OCI-LY3 (cell line): ENCODE data around the gene MYH16.
"Not testable (repeated sequence)": the region's sequence is repeated elsewhere in the genome, so short reads cannot be mapped to it uniquely, and the experiment has no call there.

Experiments used
- H2AFZ ChIP-seq: fragments of 200-600, 300-600 bp; shearing (Covaris generic); 2 replicates; pipeline ENCODE4 v1.6.0; 2014; ENCODE audit warnings: antibody characterized with exemption, low read depth, low read length
- H3K27ac ChIP-seq: fragments of 200-600, 300-600 bp; sonication (generic); 2 replicates; pipeline ENCODE4 v1.5.1; 2014; ENCODE audit warnings: mild to moderate bottlenecking, low read length, moderate library complexity, mixed read lengths
- H3K27me3 ChIP-seq: fragments of 200-600, 300-600 bp; sonication (generic); 2 replicates; pipeline ENCODE4 v1.6.1; 2014; ENCODE audit warnings: low read depth, low read length, mixed read lengths
- H3K36me3 ChIP-seq: fragments of 200-600, 300-600 bp; sonication (generic); replicated peaks from 2 replicates; pipeline ENCODE3; 2014; ENCODE audit warnings: low read depth, low read length, mixed read lengths
- H3K4me1 ChIP-seq: fragments of 300-600, 200-600 bp; sonication (generic); 2 replicates; pipeline ENCODE4 v1.6.1; 2014; ENCODE audit warnings: low read length, mixed read lengths
- H3K4me2 ChIP-seq: fragments of 200-600, 300-600 bp; sonication (generic); 2 replicates; pipeline ENCODE4 v1.6.1; 2014; ENCODE audit warnings: low read length, mixed read lengths
- H3K4me3 ChIP-seq: fragments of 300-600, 200-600 bp; sonication (generic); 2 replicates; pipeline ENCODE4 v1.5.1; 2014; ENCODE audit warnings: antibody characterized with exemption, mild to moderate bottlenecking, low read length, moderate library complexity
- H3K79me2 ChIP-seq: fragments of 300-600, 200-600 bp; shearing (Covaris generic); 2 replicates; pipeline ENCODE4 v1.6.1; 2014; ENCODE audit warnings: mild to moderate bottlenecking, low read length, mixed read lengths
- H3K9ac ChIP-seq: fragments of 300-600, 200-600 bp; shearing (Covaris generic); 2 replicates; pipeline ENCODE4 v1.6.0; 2014; ENCODE audit warnings: mild to moderate bottlenecking, low read length, moderate library complexity
- H3K9me3 ChIP-seq: fragments of 200-600, 300-600 bp; shearing (Covaris generic); 2 replicates; pipeline ENCODE4 v1.6.1; 2014; ENCODE audit warnings: low read length, mixed read lengths; ENCODE audit not compliant: insufficient read depth
- H4K20me1 ChIP-seq: fragments of 200-600, 300-600 bp; sonication (generic); 2 replicates; pipeline ENCODE4 v1.6.1; 2016; ENCODE audit warnings: low read length, mixed read lengths; ENCODE audit not compliant: insufficient read depth
- EZH2phosphoT487 ChIP-seq: fragments of 200-600 bp; shearing (Covaris generic); IDR thresholded peaks from 2 replicates; pipeline ENCODE4 v1.6.1; 2018; ENCODE audit warnings: antibody characterized with exemption, mixed run types, low read depth
- TF ChIP-seq, protein P1 (sequence below): fragments of 200-600, 300-600 bp; sonication (generic); IDR thresholded peaks from 2 replicates; pipeline ENCODE4 v1.5.1; 2014; ENCODE audit warnings: antibody characterized with exemption, low read length, low read depth

MYH16 gene

GRCh38 chr7:99352247-99352646 is 79.6 kb downstream of the MYH16 start:
- no peak for TF ChIP-seq EZH2phosphoT487
- TF ChIP-seq, protein P1, sequence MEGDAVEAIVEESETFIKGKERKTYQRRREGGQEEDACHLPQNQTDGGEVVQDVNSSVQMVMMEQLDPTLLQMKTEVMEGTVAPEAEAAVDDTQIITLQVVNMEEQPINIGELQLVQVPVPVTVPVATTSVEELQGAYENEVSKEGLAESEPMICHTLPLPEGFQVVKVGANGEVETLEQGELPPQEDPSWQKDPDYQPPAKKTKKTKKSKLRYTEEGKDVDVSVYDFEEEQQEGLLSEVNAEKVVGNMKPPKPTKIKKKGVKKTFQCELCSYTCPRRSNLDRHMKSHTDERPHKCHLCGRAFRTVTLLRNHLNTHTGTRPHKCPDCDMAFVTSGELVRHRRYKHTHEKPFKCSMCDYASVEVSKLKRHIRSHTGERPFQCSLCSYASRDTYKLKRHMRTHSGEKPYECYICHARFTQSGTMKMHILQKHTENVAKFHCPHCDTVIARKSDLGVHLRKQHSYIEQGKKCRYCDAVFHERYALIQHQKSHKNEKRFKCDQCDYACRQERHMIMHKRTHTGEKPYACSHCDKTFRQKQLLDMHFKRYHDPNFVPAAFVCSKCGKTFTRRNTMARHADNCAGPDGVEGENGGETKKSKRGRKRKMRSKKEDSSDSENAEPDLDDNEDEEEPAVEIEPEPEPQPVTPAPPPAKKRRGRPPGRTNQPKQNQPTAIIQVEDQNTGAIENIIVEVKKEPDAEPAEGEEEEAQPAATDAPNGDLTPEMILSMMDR, result no peak
- Histone ChIP-seq H3K27ac (no peak overlapping the region), H3K4me3 (no peak overlapping the region), H3K36me3 (peaks cover 35% of the 10 kb centered on the region), H4K20me1 (no peaks in the 10 kb centered on the region), H3K27me3 (no peaks in the 10 kb centered on the region), H2AFZ (no peak overlapping the region), H3K4me1 (no peaks in the 10 kb centered on the region), H3K79me2 (no peaks in the 10 kb centered on the region), H3K9me3 (no peaks in the 10 kb centered on the region), H3K9ac (no peak overlapping the region), H3K4me2 (no peak overlapping the region)

DNA sequence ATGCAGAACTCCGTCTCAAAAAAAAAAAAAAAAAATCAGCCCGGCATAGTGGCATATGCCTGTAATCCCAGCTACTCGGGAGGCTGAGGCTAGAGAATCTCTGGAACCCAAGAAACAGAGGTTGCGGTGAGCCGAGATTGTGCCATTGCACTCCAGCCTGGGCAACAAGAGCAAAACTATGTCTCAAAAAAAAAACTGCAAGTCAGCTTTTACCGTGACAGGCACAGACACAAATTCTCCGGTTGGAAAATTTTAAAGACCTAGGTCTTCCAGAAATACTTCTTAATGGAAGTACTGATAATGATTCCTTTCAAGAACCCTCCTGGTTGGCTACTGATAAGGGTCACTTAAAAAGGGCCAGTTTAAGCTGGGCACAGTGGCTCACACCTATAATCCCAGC is 82.5 kb downstream of the MYH16 start:
- no peaks in the 10 kb centered on the region for H3K27me3 ChIP-seq
- H2AFZ ChIP-seq, result no peak overlapping the region
- H3K9ac ChIP-seq, result no peak overlapping the region
- H3K4me1 ChIP-seq, result no peaks in the 10 kb centered on the region
- no peak overlapping the region for H3K4me2 ChIP-seq
- H3K79me2 ChIP-seq, result no peaks in the 10 kb centered on the region
- no peaks in the 10 kb centered on the region for H3K9me3 ChIP-seq
- no peak for TF ChIP-seq EZH2phosphoT487
- TF ChIP-seq, protein P1, result no peak
- H3K36me3 ChIP-seq, result peaks cover 35% of the 10 kb centered on the region
- H4K20me1 ChIP-seq, result no peaks in the 10 kb centered on the region
- no peak overlapping the region for H3K27ac ChIP-seq
- H3K4me3 ChIP-seq, result no peak overlapping the region

DNA sequence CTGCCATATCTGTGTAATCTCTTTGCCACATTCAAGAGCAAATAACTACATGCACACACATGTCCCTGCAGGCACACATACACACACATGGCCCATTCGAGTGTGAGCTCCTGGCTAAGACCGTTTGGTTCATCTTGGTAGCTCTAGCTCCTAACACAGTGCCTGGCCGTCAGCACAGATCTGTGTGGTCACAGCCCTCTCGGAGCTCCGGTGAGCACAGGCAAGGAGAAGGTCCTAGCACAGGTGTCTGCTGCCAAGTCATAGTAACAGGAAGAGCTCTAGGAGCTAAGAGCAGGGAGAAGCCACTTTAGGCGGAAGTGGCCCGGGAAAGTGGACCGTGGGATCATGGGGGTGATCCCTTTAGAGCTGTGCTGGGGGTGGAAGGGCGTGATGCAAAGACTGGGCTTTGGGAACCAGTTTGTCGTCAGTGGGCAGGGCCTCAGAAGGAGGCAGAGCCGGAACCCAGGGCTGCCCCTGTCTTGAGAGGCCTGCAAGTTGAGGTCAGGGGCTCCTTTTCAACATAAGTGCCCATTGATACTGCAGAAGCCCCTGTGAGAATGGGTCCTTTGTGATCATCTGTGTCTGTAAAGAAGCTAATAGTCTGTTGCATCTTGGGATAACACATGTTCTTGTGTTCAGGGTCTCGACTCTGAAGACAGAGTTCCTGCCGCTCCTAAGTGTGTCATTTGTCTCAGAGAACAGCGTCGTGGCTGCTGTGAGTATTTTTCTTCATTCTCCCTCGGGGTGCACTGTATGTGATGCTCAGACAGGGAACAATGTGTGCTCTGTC is 85.3 kb downstream of the MYH16 start:
- H3K27ac ChIP-seq, result no peak overlapping the region
- H3K36me3 ChIP-seq, result peaks cover 29% of the 10 kb centered on the region
- H4K20me1 ChIP-seq, result no peaks in the 10 kb centered on the region
- TF ChIP-seq, protein P1, result no peak
- TF ChIP-seq EZH2phosphoT487, result no peak
- H3K4me3 ChIP-seq, result no peak overlapping the region
- no peaks in the 10 kb centered on the region for H3K79me2 ChIP-seq
- no peaks in the 10 kb centered on the region for H3K27me3 ChIP-seq
- no peak overlapping the region for H3K4me2 ChIP-seq
- no peaks in the 10 kb centered on the region for H3K4me1 ChIP-seq
- H3K9ac ChIP-seq, result no peak overlapping the region
- H2AFZ ChIP-seq, result no peak overlapping the region
- H3K9me3 ChIP-seq, result no peaks in the 10 kb centered on the region

DNA sequence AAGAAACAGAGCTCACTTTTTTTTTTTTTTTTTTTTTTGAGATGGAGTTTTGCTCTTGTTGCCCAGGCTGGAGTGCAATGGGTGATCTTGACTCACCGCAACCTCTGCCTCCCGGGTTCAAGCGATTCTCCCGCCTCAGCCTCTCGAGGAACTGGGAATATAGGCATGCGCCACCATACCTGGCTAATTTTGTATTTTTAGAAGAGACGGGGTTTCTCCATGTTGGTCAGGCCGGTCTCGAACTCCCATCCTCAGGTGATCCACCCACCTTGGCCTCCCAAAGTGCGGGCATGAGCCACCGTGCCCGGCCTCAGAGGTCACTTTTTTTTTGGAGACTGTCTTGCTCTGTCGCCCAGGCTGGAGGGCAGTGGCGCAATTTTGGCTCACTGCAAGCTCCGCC is 85.9 kb downstream of the MYH16 start:
- H3K4me2 ChIP-seq, H3K4me1 ChIP-seq, H3K27me3 ChIP-seq, H4K20me1 ChIP-seq, H3K79me2 ChIP-seq, H3K27ac ChIP-seq, H2AFZ ChIP-seq, H3K9ac ChIP-seq, H3K9me3 ChIP-seq, H3K4me3 ChIP-seq: not testable (repeated sequence)
- peaks cover 31% of the 10 kb centered on the region for H3K36me3 ChIP-seq
